HG02884 (cell line): ENCODE results near the gene KIF3A.

Experiments
- ATAC-seq: cut with Tn5 transposase; IDR thresholded peaks from one replicate; pipeline ENCODE4 v1.9.1; 2021; ENCODE audit warnings: mild to moderate bottlenecking, moderate library complexity; ENCODE audit not compliant: unreplicated experiment

The KIF3A gene

GRCh38 chr5:132771503-132771998 lies 34.2 kb upstream of the KIF3A start:
- no peak for ATAC-seq

- ATAC-seq, result no peak
Measured at GRCh38 chr5:132770476-132771159, 33.3 kb upstream of the KIF3A start.

- ATAC-seq, result no peak
Measured at GRCh38 chr5:132768485-132768868, 31.1 kb upstream of the KIF3A start.

- ATAC-seq, result no peak
Measured at GRCh38 chr5:132767150-132767549, 29.8 kb upstream of the KIF3A start.

- no peak for ATAC-seq
Measured at GRCh38 chr5:132766806-132767055, 29.4 kb upstream of the KIF3A start.

GRCh38 chr5:132766020-132766805 lies 28.9 kb upstream of the KIF3A start:
- no peak for ATAC-seq

GRCh38 chr5:132765311-132766019 lies 28.1 kb upstream of the KIF3A start:
- ATAC-seq, result no peak

GRCh38 chr5:132764671-132765238 lies 27.4 kb upstream of the KIF3A start:
- ATAC-seq, result no peak

- no peak for ATAC-seq
Measured at GRCh38 chr5:132764051-132764450, 26.7 kb upstream of the KIF3A start.

GRCh38 chr5:132763181-132764036 lies 26.1 kb upstream of the KIF3A start:
- ATAC-seq, result no peak

- no peak for ATAC-seq
Measured at GRCh38 chr5:132762246-132763000, 25.1 kb upstream of the KIF3A start.

- no peak for ATAC-seq
Measured at GRCh38 chr5:132761321-132762240, 24.2 kb upstream of the KIF3A start.

- no peak for ATAC-seq
Measured at GRCh38 chr5:132760601-132761317, 23.4 kb upstream of the KIF3A start.

- ATAC-seq, result no peak
Measured at GRCh38 chr5:132760049-132760420, 22.7 kb upstream of the KIF3A start.

GRCh38 chr5:132759114-132760048 lies 22.0 kb upstream of the KIF3A start:
- no peak for ATAC-seq

GRCh38 chr5:132758451-132758850 lies 21.1 kb upstream of the KIF3A start:
- no peak for ATAC-seq

GRCh38 chr5:132756542-132756941 lies 19.2 kb upstream of the KIF3A start:
- ATAC-seq, result no peak
